ENCODE results near the gene ZCRB1.

The ZCRB1 gene

DNA sequence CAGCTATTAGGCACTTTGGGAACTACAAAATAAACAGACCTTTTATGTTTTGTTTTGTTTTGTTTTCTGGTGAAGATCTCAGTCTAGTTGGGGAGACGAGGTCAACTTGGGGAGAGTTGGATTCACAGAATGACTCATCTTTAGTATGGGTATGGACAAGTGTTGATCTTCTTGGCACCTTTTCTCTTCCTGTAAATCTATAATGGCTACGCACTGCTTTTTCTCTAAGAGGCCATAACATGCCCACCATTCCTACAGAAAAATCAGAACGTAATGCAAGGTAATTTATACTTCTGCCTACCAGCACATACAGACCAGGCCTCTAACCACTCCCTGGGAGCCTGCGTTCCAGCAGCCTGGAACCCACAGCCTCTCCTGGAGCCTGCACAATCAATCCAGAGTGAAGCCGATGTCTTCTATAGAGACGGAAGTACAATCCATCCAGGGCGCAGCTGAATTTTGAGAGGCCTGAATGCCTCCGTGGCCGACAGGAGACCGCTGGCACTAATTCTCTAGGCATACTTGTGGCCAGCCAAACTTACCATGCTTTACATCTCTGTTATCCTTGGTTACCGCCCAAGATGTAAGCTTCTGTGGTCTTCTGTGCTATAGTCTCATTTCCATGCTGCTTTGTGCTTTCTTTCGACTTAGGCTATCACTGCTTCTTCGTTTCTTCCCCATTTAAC is 790 bp upstream of the ZCRB1 start:
- DNase-seq = no peak

DNA sequence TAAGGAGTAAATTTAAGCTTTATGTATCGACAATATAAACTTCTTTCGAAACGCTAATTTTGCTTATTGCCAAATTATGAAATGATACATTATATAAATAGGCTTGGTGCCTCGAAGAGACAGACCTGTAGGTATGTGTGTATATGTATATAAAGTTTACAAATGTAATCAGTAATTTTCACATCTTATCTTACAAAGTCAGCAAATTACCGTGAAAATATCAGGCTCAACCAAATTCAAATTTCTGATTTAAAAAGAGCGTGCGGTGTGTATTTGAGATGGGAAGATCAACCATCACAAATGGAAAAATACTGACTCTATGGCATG is 605 bp downstream of the ZCRB1 start:
- DNase-seq = no peak

DNA sequence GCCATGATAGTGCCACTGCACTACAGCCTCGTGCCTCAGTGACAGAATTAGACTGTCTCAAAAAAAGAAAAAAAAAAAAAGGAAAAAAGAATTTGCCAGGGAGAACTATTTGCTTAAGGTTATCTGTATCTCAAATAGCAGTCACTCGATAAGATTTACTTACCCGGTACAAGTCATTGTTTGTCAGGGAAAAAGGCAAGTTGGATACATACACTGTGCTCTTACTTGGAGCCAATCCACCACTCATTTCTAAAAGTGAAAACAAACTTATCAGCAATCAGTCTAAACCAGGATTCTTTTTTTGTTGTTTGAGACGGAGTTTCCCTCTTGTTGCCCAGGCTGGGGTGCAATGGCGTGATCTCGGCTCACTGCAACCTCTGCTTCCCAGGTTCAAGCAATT is 2.0 kb downstream of the ZCRB1 start:
- no peak for DNase-seq

DNA sequence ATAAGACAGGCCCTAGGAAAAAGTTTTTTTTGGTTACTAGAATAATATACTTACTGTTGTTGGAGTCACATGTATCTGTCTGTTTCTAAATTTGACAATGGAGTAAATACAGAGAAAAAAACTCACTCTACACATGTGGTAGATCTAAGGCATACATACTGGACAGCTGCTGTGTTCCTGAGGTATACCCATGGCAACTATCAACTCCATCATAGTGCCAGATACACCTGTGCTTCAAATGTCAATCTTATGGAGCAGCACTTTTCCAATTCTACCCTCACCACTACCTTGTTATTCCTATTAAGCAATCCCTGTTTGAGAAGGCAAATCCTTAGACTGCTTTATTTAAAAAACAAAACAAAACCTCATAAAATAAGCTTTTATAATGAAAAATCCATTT is 3.3 kb downstream of the ZCRB1 start:
- no peak for DNase-seq

DNA sequence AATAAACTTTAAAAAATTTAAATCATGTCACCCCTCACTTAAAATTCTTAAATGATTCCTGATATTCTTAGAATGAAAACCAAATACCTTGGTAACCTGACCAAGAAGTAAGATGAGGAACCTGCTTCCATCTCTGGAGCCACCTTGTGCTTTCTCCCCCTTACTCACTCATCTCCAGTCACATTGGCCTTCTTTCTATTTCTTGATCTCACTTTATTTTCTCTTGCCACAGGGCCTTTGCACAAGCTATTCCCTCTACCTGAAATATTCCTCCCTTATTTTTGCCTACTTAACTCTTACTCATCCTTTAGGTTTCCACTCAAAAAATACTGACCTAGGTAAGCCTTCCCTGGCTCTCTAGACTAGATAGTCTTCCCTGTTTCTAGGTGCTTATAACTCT is 5.1 kb downstream of the ZCRB1 start:
- DNase-seq = no peak

DNA sequence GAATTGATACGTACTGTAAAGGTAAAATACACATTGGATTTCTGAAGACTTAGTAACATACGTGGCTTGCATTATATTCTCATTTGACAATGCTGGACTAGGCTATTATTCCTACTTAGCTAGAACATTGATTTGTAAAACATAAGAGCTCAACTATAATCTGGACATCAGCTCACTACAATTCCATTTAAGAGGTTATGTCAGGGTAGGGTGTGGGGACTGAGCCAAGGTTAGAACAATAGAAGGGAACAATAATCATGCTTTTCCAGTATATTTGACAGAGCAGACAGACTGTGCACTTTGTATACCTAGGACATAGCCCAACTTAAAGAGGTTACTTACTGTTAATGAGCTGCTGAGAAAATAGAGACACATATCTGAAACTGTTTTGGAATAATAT is 10.8 kb downstream of the ZCRB1 start:
- no peak for DNase-seq

DNA sequence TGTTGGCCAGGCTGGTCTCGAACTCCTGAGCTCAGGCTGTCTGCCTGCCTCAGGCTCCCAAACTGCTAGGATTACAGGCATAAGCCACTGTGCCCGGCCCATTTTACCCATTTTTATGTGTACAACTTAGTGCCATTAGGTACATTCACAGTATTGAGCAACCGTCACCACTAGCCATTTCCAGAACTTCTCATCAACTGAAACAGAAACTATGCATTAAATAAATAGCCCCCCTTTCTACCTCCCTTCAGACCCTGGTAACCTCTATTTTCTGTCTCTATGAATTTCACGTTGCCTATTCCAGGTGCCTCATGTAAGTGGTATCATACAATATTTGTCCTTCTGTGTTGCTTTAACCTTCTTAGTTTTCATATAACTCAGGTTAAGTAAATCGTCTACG is 15.9 kb downstream of the ZCRB1 start:
- DNase-seq = no peak

DNA sequence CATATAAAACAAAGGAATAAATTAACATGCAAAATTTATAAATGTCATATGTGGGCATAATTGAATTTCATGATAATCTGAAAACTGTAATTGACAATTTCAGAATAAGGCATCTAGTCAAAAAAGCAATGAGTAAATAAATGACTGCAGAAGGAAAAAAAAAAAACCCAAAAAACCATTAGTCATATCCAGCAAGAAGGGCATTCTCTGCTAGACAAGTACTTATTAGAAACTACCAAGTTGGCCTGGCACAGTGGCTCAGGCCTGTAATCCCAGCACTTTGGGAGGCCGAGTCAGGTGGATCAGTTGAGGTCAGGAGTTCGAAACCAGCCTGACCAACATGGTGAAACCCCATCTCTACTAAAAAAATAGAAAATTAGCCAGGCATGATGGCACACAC is 17.5 kb downstream of the ZCRB1 start:
- no peak for DNase-seq

DNA sequence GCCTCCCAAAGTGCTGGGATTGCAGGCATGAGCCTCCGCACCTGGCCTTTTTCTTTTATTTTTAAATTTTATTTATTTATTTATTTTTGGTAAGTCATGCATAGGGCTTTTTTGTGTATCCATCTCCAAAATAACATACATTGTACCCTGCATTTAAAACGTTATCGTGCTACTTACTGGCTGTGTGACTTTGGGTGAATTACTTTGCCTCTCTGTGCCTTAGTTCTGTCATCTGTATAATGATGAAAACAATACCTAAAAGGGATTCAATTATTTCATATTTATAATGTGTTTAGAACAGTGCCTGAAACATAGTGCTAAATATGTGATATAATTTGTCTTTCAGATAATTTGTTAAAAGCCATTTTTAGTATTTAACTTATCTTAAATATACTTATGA is 19.6 kb downstream of the ZCRB1 start:
- no peak for DNase-seq

DNA sequence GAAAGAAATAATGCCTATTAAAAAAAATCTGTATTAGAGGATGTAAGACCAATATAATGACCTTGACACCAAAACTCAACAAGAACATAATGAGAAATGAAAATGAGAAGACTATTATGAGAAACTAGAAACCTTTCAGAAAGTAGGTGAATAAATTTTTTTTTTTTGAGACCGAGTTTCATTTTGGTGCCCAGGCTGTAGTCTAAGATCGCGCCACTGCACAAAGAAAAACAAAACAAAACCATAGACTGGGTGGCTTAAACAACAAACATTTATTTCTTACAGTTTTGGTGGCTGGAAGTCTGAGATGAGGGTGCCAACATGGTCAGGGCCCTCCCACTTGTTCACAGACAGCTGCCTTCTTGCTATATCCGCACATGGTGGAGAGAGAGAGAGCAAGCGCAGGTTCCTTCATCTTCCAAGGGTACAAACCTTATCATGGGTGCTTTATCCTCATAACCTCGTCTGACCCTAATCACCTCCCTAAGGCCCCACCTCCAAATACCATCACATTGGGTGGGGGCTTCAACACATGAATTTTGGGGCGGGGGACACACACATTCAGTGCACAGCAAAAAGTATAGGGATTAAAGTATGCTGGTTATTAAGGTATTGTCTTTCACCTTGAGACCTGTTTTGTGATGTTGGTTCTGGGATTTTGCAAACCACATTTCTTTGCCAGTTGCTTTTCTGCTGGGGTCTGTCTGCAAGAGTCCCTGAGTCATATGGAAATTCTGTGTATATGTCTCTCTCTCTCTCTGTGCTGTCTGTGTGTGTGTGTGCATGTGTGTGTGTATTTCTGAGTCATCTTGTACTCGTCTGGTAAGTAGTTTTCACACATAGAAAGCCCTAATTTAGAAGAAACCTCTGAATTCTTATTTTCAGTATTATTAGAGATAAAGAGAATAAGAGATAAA is 26.2 kb downstream of the ZCRB1 start:
- no peak for DNase-seq

DNA sequence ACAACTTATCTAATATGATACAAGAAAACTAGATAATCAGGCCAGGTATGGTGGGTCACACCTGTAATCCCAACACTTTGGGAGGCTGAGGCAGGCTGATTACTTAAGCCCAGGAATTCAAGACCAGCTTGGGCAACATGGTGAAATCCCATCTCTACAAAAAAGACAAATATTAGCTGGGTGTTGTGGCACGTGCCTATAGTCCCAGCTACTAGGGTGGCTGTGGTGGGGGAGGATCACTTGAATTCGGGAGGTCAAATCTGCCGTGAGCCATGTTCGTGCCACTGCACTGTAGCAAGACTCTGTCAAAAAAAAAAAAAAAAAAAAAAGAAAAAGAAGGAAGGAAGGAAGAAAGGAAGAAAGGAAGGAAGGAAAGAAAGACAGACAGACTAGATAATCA is 27.0 kb downstream of the ZCRB1 start:
- no peak for DNase-seq

DNA sequence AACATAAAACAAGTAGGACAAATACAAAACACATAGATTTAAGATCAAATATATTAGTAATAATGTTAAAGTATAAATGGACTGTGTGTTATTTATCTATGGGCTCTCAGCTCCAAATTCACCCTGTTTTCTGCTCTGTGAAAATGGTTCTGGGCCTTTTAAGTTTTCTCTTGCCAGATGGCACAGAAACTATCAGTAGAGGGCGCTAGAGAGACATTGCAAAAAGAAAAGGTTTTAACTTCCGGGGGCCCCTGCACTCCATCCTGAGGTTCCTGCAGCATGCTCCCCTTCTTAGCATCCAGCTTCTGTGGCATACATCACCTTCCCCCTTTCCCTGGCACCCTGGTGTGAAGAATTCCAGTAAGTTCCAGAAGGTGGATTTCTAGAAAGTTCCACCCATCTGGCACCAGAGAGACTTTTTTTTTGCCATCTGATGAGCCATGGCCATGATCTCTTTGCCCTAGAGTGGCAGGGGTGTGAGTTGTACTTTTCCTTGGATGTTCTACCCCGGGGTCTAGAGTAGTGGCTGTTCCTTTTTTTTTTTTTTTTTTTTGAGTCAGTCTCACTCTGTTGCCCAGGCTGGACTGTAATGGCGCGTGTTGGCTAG is 29.3 kb downstream of the ZCRB1 start:
- DNase-seq = no peak

DNA sequence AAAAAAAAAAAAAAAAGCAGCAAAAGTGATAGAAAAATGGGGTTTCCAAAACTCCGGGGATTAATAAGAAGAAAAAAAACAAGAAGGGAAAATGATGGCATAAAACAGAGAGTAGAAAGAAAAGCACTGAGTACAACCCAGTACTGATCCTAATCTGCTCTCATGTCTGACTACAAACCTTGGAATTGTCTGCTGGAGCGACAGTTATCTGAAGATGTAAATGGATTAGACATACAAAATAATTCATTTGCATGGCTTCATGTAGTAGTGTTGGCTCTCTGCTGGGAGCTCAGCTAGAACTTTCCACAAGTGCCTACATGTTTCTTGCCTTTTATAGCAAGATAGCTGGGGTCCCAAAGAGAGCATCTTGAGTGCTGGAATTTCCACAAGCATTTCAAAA is 34.2 kb downstream of the ZCRB1 start:
- DNase-seq = no peak

DNA sequence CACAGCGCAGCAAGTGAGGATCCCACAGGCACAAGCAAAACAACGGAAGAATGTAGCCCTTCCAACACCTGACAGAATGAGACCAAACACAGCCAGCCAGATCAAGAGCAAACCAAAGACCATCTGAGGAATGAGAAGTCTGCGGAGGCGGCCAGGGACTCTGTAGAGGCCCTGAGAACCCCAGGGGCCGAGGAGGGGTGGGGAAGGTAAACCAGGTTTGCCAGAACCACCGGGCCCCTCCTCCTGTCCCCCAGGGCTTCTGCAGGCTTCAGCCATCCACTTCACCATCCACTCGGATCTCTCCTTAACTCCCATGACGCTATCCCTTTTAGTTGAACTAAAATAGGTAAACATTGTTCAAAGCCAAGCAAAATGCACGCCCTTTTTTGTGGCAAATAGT is 37.4 kb downstream of the ZCRB1 start:
- no peak for DNase-seq

DNA sequence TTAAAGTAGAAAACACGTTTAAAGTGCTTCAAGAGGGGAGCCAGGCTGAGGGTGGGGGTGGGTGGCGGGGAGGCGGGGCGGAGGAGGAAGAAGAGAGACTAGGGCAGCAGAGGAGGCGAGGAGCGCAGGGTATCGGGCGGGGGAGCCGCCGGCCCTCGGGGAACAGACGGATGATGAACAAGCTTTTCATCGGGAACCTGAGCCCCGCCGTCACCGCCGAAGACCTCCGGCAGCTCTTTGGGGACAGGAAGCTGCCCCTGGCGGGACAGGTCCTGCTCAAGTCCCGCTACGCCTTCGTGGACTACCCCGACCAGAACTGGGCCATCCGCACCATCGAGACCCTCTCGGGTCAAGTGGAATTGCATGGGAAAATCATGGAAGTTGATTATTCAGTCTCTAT is 39.2 kb downstream of the ZCRB1 start:
- DNase-seq = no peak

DNA sequence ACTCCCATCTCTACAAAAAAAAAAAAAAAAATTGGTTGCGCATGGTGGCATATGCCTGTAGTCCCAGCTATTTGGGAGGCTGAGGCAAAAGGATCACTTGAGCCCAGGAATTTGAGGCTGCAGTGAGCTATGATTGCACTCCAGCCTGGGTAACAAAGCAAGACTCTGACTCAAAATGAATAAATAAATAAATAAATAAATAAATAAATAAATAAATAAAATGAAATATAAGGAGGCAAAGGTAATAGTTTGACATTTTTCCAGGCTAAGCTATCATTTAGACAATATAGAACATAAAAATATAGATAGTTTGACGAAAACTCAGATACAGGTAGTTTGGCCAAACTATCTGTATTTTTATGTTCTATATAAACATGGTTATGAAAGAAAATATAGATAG is 40.5 kb downstream of the ZCRB1 start:
- no peak for DNase-seq

DNA sequence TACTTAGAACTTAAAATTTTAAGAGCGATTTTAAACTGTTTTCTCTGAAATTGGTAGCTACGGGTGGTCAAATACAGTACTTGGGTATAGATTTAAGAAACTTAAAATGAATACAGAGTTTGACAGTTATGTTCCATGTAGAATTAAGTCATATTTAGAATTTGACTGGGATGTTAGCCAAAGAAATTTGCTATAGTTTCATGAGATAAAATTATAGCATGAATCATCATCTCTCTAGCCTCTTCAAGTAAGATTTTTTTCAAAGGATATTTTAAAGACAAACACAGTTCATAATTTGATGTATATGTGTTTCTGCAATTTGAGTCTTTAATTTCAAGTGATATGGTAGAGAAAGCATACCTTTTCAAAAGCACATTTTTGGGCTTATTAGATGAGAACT is 41.0 kb downstream of the ZCRB1 start:
- no peak for DNase-seq

DNA sequence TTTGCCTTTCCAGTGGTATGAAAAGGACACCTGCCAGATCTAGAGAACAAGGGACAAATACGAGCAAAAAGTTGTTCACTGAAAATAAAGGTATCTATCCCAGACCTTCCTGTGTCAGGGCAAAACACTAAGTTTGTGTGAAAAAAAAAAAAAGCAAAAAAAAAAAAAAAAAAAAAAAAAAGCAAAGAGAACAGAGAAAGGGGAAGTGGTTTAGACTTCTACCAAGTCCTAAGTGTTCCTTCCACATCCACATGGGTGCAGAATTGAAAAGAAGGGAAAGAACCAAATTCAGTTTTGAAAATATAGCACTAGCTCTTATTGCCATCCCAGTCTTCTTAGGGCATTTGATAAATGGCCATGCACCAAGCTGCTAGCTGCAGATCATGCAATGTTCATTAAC is 41.7 kb downstream of the ZCRB1 start:
- no peak for DNase-seq

DNA sequence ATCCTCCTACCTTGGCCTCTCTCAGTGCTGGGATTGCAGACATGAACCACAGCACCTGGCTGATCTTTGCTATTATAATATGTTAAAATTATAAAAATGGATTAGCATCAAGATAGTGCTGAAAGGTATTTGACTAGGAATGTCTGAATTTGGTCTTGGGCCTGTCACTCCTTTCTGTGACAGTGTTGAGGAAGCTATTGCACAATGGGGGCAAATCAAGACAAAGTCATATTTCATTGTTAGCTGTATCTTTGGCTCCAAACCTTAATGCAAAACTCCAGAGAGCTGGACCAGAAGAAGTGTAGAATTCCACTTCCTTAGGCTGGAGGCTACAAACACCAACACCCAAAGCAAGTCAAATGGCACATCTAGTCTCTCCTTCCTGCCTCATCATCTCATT is 42.2 kb downstream of the ZCRB1 start:
- no peak for DNase-seq

DNA sequence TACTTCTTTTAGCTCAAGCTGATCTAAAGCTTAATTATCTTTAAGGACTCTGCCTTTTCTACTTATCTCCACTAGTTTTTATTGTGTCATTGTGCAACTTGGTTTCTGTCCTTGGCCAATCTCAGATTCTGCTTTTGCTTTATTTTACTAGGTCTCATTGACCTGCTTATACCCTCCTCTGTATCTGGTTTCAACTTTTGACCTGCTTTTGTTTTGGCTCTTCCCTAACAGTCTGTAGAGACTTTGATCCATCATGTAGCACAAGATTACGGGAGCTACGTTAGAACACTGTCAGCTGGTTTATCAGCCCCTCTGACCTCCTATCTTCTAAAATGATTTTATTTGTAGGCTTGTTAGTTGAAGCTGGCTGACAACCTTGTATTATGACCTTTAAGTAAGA is 43.6 kb downstream of the ZCRB1 start:
- DNase-seq = no peak

DNA sequence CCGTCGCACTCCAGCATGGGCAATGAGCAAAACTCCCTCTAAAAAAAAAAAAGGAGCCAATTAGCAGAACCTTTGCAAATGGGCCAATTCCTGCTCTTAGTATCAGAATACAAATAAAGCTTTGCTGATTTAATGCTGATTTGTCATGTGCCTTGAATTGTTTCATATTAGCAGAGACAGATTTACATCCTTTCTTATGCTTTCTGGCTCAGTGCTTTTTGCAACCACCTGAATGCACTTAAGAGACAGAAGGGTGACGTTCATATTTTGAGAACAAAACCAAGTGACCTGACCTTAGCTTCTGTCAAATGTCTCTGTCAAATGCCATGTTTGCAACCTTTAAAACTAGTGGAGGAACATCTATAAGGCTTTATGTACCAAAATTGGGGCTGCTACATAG is 44.0 kb downstream of the ZCRB1 start:
- DNase-seq = no peak

DNA sequence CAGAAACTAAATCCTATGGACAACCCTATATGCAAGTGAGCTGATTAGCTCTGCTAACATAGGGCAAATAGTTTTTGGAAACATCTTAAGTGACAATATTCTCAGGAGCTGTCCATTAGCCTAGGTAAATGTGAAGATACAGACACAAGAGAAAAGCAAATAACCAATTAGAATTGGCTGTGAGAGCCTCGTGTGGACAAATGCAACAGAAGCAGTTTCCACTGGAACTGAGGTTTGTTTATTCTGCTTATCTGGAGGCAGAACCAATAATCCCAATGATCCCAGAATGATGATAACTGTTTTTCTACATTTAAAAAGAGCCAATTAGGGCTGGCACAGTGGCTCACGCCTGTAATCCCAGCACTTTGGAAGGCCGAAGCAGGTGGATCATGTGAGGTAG is 44.6 kb downstream of the ZCRB1 start:
- no peak for DNase-seq

DNA sequence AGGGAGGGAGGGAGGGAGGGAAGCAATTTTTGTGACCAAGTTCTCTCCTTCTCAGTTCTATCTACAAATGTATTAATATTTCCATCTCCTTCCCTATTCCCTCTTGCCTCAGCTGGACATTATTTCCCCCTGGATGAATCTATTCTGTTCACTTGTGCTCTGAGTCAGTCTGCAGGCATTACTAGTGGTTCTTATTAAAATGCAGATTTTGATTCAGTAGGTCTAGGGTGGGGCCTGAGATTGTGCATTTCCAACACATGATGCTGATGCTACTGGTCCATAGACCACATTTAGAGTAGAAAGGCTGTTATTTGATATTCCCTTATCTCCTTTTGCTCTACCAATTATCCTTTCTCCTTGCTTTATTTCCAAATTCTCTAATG is 47.8 kb downstream of the ZCRB1 start:
- no peak for DNase-seq

DNA sequence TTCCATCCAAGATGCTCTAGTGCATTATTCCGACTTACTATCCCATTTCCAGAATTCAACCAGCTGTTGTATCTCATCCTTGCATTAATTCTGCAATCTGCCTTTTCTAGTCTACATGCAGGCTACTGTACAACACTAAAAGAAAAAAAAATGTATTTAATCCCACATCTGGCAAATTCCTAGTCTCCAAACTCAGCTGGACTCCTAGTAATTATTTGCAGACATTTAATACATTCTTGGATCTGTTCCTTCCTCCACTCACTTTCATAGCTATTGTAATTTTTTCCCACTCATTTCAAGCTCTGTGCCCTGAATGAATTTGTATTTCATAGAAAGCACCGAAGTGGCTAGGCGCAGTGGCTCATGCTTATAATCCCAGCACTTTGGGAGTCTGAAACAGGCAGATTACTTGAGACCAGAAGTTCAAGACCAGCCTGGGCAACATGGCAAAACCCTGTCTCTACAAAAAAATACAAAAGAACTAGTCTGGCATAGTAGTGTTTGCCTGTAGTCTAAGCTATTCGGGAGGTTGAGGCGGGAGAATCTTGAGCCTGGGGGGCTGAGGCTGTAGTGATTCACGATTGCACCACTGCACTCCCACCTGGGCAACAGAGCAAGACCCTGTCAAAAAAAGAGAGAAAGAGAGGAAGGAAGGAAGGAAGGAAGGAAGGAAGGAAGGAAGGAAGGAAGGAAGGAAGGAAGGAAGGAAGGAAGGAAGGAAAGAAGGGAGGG is 48.3 kb downstream of the ZCRB1 start:
- DNase-seq = no peak

Data from DMS153 (cell line).